DMS53 treated with DMSO at 0.1 percent for 48 hours (cell line): ENCODE data around the gene ZNF865.

ENCODE experiments used
- DNase-seq: peaks from one replicate; lab custom pipeline; 2025; ENCODE audit not compliant: unreplicated experiment; lab: John Stamatoyannopoulos, UW

Gene ZNF865

GRCh38 chr19:55643887-55644176, 38.4 kb downstream of the ZNF865 start:
- no peak for DNase-seq

- no peak for DNase-seq
Measured at GRCh38 chr19:55644191-55644833, 38.9 kb downstream of the ZNF865 start.

GRCh38 chr19:55644842-55645511, 39.5 kb downstream of the ZNF865 start:
- no peak for DNase-seq

GRCh38 chr19:55645512-55645881, 40.0 kb downstream of the ZNF865 start:
- DNase-seq = no peak

- DNase-seq = peak; percentile 24
Measured at GRCh38 chr19:55646889-55647731, 41.7 kb downstream of the ZNF865 start.

- peak; percentile 54 for DNase-seq
Measured at GRCh38 chr19:55647732-55648584, 42.5 kb downstream of the ZNF865 start, which contains the start of gene CCDC106. Gene CCDC106 (plus strand): TSS chr19:55648212. CDS start chr19:55649047, 835 bp downstream.

GRCh38 chr19:55648585-55649267, 43.3 kb downstream of the ZNF865 start:
- DNase-seq = no peak

GRCh38 chr19:55649268-55650125, 44.0 kb downstream of the ZNF865 start:
- no peak for DNase-seq

GRCh38 chr19:55650126-55650557, 44.7 kb downstream of the ZNF865 start:
- DNase-seq = no peak

- no peak for DNase-seq
Measured at GRCh38 chr19:55650602-55651230, 45.3 kb downstream of the ZNF865 start.

- DNase-seq = no peak
Measured at GRCh38 chr19:55651236-55651635, 45.8 kb downstream of the ZNF865 start.

GRCh38 chr19:55652311-55653128, 47.1 kb downstream of the ZNF865 start:
- no peak for DNase-seq

GRCh38 chr19:55653651-55654322, 48.3 kb downstream of the ZNF865 start:
- DNase-seq = peak; percentile 98

- peak; percentile 98 for DNase-seq
Measured at GRCh38 chr19:55654323-55654867, 48.9 kb downstream of the ZNF865 start.

GRCh38 chr19:55654868-55655647, 49.6 kb downstream of the ZNF865 start, which contains the start of gene U2AF2:
Gene U2AF2 (plus strand): TSS chr19:55655035. CDS start chr19:55655105, 70 bp downstream.
- peak; percentile 93 for DNase-seq

- DNase-seq = no peak
Measured at GRCh38 chr19:55655648-55656040, 50.2 kb downstream of the ZNF865 start.
